ENCODE data around the gene ROCK2.

Gene ROCK2

DNA sequence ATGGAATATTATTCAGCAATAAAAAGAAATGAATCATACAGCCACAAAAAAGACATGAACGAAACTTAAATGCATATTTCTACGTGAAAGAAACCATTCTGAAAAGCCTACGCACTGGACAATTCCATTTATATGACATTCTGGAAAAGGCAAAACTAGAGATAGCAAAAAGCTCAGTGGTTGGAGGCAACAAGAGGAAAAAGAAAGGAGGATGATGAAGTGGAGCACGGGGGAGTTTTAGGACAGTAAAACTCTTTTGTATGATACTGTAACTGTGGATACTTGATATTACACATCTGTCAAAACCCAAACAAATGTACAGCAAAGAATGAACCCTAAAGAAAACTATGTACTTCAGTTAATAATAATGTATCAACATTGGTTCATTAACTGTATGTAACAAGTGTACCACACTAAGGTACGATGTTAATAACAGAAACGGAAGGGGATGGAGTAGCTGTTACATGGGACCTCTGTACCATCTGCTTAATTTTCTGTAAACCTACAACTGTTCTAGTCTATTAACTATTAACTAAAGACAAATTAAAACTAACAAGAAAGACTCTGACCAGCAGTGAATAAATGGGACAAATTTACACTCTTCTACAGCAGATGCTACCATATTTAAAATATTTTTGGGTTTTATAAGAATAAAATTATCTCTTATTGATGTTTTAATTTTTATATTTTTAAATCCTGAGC is 31.5 kb downstream of the ROCK2 start:
- TF ChIP-seq, protein P1, sequence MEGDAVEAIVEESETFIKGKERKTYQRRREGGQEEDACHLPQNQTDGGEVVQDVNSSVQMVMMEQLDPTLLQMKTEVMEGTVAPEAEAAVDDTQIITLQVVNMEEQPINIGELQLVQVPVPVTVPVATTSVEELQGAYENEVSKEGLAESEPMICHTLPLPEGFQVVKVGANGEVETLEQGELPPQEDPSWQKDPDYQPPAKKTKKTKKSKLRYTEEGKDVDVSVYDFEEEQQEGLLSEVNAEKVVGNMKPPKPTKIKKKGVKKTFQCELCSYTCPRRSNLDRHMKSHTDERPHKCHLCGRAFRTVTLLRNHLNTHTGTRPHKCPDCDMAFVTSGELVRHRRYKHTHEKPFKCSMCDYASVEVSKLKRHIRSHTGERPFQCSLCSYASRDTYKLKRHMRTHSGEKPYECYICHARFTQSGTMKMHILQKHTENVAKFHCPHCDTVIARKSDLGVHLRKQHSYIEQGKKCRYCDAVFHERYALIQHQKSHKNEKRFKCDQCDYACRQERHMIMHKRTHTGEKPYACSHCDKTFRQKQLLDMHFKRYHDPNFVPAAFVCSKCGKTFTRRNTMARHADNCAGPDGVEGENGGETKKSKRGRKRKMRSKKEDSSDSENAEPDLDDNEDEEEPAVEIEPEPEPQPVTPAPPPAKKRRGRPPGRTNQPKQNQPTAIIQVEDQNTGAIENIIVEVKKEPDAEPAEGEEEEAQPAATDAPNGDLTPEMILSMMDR (conservative IDR thresholded peaks at IDR 0.05; ENCODE audit: low read depth, low read length): no peak
- no peak overlapping the region for H3K4me3 ChIP-seq (ENCODE audit: low read length)
- no peak for DNase-seq (ENCODE audit: low read depth)

DNA sequence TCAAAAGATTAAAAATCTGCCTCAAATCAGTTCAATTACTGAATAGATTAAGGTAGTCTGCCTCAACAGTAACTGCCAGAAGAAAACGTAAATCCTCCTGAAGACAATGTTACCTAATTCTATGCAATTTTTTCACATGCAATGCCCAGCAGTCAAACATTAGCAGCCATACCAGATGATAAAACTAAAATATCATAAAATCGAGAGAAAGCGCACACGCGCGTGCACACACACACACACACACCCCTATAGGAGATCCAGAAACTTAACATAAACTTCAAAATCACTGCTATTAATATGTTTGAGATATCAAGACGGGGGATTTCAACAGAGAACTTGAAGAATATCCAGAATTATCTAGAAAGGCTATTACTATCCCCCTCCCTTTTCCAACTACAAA is 32.9 kb downstream of the ROCK2 start:
- DNase-seq (ENCODE audit: low read depth): no peak
- TF ChIP-seq, protein P1 (conservative IDR thresholded peaks at IDR 0.05; ENCODE audit: low read depth, low read length): no peak
- no peak overlapping the region for H3K4me3 ChIP-seq (ENCODE audit: low read length)

DNA sequence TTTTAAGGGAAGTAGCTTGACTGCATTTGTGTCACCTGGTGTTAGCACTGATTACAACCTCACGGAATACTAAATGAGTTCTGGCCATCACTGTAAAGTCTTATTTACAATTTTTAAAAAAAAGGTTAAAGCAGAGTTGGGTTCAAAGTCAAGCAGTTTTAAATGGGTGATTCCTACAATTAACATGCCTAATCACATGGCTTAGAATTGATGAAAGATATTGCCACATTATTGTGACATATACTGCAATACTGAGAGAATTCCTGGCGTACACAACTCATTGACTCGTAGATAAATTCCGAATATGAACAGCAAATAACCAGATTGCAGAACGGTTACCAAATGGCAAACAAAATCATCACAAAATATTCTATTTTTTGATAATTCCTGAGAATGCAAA is 34.2 kb downstream of the ROCK2 start:
- DNase-seq (ENCODE audit: low read depth): no peak
- no peak overlapping the region for H3K4me3 ChIP-seq (ENCODE audit: low read length)
- TF ChIP-seq, protein P1 (conservative IDR thresholded peaks at IDR 0.05; ENCODE audit: low read depth, low read length): no peak

DNA sequence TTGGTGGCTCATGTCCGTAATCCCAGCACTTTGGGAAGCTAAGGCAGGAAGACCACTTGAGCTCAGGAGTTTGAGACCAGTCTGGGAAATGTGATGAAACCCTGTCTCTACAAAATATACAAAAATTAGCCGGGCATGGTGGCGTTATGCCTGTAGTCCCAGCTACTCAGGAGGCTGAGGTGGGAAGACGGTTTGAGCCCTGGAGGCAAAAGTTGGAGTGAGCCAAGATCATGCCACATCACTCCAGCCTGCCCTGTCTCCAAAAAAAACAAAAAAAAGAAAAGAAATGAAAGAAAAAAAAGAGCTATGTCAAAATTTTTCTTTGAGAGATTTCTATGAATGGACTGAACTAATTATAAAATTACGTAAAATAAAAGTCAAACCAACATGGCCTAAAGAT is 34.7 kb downstream of the ROCK2 start:
- H3K4me3 ChIP-seq (ENCODE audit: low read length): no peak overlapping the region
- DNase-seq (ENCODE audit: low read depth): no peak
- TF ChIP-seq, protein P1 (conservative IDR thresholded peaks at IDR 0.05; ENCODE audit: low read depth, low read length): no peak

DNA sequence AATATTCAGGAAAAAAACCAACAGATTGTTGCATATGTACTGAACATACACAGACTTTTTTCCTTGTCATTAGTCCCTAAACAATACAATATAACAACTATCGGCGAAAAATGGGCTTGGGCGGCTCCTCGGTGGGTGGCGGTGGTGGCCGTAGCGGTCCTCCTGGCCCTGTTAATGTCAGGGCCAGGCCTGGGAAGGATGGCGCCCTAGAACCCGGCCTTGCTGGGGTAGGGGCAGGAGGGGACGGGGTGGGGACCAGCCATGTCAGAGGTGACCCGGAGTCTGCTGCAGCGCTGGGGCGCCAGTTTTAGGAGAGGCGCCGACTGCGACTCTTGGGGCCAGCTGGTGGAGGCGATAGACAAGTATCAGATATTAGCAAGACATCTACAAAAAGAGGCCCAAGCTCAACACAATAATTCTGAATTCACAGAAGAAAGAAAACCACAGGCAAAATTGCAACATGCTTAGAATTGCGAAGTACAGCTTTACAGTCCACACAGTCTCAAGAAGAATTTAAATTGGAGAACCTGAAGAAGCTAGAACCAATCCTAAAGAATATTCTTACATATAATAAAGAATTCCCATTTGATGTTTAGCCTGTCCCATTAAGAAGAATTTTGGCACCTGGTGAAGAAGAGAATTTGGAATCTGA is 36.5 kb downstream of the ROCK2 start:
- TF ChIP-seq, protein P1 (conservative IDR thresholded peaks at IDR 0.05; ENCODE audit: low read depth, low read length): no peak
- H3K4me3 ChIP-seq (ENCODE audit: low read length): no peak overlapping the region
- DNase-seq (ENCODE audit: low read depth): no peak

DNA sequence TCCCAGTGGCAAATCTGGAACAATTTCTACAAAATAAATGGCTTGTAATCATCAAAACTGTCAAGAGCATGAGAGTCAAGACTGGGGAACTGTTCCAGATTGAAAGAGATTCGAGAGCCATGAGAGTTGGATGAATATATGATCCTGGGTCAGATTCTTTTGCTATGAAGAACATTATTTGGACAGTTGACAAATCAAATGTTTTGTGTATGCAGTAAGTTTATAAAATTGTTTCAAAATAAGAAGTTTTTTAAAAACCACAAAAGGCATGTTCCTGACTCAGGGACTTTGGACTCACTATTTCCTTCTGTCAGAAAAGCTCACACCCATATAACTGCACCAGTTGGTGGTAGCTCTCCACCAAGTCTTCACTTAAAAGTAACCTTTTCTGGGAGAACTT is 38.5 kb downstream of the ROCK2 start:
- DNase-seq (ENCODE audit: low read depth): no peak

More for the DNA sequence above, 38.5 kb downstream of the ROCK2 start:
- H3K4me3 ChIP-seq (ENCODE audit: low read length): no peak overlapping the region
- TF ChIP-seq, protein P1 (conservative IDR thresholded peaks at IDR 0.05; ENCODE audit: low read depth, low read length): no peak
